SU-DHL-6 (cell line): ENCODE data around the gene STX3.

Source experiments
- EZH2phosphoT487 ChIP-seq: fragments of 200-600 bp; sonication (generic), shearing (Covaris generic); conservative IDR thresholded peaks from 2 replicates; pipeline ENCODE4 v1.6.1; 2018; ENCODE audit warnings: mild to moderate bottlenecking, antibody characterized with exemption, low read length, moderate library complexity, mixed read lengths
- TF ChIP-seq, protein P1 (sequence below): fragments of 200-600 bp; sonication (generic); IDR thresholded peaks from one replicate; pipeline ENCODE4 v1.5.1; 2017; ENCODE audit warnings: antibody characterized with exemption, mild to moderate bottlenecking, low read length, moderate library complexity; ENCODE audit not compliant: insufficient read depth, poor library complexity, severe bottlenecking

DNA sequence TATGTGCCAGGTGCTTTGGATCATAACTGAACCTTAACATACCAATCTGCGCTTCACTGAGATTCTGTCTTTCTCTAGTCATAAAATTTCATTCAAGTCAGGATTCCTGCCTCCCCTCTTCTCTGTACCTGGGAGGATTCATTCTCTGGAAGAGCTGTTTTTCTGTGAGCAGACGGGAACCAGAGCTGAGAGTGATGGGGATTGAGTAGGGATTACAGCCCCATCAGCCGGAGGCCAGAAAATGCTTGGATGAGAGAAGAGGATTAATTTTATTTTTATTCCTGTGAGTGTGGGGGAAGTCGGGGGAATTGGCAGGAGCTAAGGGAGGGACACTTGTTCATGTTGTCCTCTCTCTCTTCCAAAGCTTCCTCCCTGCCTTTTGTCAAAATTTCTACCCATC lies 4.7 kb downstream of the STX3 start:
- TF ChIP-seq, protein P1, sequence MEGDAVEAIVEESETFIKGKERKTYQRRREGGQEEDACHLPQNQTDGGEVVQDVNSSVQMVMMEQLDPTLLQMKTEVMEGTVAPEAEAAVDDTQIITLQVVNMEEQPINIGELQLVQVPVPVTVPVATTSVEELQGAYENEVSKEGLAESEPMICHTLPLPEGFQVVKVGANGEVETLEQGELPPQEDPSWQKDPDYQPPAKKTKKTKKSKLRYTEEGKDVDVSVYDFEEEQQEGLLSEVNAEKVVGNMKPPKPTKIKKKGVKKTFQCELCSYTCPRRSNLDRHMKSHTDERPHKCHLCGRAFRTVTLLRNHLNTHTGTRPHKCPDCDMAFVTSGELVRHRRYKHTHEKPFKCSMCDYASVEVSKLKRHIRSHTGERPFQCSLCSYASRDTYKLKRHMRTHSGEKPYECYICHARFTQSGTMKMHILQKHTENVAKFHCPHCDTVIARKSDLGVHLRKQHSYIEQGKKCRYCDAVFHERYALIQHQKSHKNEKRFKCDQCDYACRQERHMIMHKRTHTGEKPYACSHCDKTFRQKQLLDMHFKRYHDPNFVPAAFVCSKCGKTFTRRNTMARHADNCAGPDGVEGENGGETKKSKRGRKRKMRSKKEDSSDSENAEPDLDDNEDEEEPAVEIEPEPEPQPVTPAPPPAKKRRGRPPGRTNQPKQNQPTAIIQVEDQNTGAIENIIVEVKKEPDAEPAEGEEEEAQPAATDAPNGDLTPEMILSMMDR, result no peak
- no peak for TF ChIP-seq EZH2phosphoT487
